ENCODE results near the gene AVP.

DNA sequence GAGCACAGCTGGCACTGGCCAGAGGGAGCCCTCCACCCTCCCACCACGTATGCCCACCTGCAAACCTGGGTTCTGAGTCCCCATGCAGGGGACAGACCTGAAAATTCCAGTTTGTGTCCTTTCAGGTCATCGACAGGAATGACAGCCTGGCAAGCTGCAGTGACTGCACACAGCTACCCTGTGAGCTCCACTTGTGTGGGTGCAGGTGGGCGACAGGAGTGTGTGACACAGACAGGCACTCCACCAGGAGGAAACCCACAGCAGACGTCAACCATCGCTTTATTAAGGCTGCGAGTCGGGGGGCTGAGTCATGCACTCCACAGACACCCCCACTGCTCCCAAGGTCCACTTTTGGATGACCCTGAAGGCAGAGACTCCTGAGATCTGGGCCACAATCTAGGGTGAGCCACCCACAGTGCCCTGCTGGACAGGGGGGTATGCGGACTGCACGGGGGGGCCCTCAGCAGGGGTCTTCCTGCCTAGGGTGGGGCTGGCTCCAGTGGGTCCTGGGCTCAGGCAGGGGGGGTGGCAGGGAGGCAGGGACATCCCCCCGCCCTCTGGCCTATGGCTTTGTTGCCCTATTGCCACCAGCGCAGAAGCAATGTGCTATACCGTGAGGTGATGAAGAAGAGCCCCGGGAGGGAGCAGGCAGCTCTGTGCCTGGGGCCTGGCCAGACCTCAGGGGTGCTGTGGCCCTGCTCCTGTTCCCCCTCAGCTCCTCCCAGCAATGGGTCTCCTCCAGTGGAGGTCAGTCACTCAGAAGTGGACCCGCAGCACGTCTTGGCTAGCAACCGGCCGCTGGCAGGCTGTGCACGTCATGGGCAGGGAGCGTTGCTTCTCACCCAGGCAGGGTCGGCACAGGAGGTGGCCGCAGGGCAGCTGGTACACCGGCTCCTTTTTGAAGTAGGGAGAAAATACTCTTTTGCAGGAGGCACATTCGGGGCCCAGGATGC is 25.1 kb upstream of the AVP start:
- TF ChIP-seq NFE2L2 (IDR thresholded peaks at IDR 0.05; ENCODE audit: low read length) = no peak
- no peak for TF ChIP-seq ZNF629 (CRISPR knock-in tag; conservative IDR thresholded peaks at IDR 0.05)
- no peak for TF ChIP-seq ZFX (CRISPR knock-in tag; IDR thresholded peaks at IDR 0.05; ENCODE audit: low read depth)
- no peak for TF ChIP-seq ZFP36 (IDR thresholded peaks at IDR 0.05; ENCODE audit: borderline replicate concordance, low read depth, low read length, partially characterized antibody)
- TF ChIP-seq, protein P1, sequence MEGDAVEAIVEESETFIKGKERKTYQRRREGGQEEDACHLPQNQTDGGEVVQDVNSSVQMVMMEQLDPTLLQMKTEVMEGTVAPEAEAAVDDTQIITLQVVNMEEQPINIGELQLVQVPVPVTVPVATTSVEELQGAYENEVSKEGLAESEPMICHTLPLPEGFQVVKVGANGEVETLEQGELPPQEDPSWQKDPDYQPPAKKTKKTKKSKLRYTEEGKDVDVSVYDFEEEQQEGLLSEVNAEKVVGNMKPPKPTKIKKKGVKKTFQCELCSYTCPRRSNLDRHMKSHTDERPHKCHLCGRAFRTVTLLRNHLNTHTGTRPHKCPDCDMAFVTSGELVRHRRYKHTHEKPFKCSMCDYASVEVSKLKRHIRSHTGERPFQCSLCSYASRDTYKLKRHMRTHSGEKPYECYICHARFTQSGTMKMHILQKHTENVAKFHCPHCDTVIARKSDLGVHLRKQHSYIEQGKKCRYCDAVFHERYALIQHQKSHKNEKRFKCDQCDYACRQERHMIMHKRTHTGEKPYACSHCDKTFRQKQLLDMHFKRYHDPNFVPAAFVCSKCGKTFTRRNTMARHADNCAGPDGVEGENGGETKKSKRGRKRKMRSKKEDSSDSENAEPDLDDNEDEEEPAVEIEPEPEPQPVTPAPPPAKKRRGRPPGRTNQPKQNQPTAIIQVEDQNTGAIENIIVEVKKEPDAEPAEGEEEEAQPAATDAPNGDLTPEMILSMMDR (CRISPR knock-in tag; IDR thresholded peaks at IDR 0.05) = no peak
- TF ChIP-seq ZNF138 (CRISPR knock-in tag; IDR thresholded peaks at IDR 0.05; ENCODE audit: low read depth) = no peak
- no peak for TF ChIP-seq ESRRA (CRISPR knock-in tag; IDR thresholded peaks at IDR 0.05; ENCODE audit: low read depth)
- TF ChIP-seq, protein P2, sequence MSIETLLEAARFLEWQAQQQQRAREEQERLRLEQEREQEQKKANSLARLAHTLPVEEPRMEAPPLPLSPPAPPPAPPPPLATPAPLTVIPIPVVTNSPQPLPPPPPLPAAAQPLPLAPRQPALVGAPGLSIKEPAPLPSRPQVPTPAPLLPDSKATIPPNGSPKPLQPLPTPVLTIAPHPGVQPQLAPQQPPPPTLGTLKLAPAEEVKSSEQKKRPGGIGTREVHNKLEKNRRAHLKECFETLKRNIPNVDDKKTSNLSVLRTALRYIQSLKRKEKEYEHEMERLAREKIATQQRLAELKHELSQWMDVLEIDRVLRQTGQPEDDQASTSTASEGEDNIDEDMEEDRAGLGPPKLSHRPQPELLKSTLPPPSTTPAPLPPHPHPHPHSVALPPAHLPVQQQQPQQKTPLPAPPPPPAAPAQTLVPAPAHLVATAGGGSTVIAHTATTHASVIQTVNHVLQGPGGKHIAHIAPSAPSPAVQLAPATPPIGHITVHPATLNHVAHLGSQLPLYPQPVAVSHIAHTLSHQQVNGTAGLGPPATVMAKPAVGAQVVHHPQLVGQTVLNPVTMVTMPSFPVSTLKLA (IDR thresholded peaks at IDR 0.05) = no peak
- TF ChIP-seq, protein P3, sequence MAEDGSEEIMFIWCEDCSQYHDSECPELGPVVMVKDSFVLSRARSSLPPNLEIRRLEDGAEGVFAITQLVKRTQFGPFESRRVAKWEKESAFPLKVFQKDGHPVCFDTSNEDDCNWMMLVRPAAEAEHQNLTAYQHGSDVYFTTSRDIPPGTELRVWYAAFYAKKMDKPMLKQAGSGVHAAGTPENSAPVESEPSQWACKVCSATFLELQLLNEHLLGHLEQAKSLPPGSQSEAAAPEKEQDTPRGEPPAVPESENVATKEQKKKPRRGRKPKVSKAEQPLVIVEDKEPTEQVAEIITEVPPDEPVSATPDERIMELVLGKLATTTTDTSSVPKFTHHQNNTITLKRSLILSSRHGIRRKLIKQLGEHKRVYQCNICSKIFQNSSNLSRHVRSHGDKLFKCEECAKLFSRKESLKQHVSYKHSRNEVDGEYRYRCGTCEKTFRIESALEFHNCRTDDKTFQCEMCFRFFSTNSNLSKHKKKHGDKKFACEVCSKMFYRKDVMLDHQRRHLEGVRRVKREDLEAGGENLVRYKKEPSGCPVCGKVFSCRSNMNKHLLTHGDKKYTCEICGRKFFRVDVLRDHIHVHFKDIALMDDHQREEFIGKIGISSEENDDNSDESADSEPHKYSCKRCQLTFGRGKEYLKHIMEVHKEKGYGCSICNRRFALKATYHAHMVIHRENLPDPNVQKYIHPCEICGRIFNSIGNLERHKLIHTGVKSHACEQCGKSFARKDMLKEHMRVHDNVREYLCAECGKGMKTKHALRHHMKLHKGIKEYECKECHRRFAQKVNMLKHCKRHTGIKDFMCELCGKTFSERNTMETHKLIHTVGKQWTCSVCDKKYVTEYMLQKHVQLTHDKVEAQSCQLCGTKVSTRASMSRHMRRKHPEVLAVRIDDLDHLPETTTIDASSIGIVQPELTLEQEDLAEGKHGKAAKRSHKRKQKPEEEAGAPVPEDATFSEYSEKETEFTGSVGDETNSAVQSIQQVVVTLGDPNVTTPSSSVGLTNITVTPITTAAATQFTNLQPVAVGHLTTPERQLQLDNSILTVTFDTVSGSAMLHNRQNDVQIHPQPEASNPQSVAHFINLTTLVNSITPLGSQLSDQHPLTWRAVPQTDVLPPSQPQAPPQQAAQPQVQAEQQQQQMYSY (CRISPR knock-in tag; IDR thresholded peaks at IDR 0.05) = no peak
- TF ChIP-seq ZNF580 (CRISPR knock-in tag; IDR thresholded peaks at IDR 0.05; ENCODE audit: borderline replicate concordance, low read depth) = no peak
- TF ChIP-seq BCL6 (CRISPR knock-in tag; IDR thresholded peaks at IDR 0.05) = no peak

Data from HepG2 (cell line).